Fibroblast of peridontal ligament (primary cell): ENCODE measurements around the gene SPOCK1.
"Not testable (repeated sequence)": the region's sequence is repeated elsewhere in the genome, so short reads cannot be mapped to it uniquely, and the experiment has no call there.

Experiments
- DNase-seq: peaks from one replicate; pipeline ENCODE4 v3.0.0-alpha.2; 2010; ENCODE audit errors: extremely low read depth

The SPOCK1 gene

DNA sequence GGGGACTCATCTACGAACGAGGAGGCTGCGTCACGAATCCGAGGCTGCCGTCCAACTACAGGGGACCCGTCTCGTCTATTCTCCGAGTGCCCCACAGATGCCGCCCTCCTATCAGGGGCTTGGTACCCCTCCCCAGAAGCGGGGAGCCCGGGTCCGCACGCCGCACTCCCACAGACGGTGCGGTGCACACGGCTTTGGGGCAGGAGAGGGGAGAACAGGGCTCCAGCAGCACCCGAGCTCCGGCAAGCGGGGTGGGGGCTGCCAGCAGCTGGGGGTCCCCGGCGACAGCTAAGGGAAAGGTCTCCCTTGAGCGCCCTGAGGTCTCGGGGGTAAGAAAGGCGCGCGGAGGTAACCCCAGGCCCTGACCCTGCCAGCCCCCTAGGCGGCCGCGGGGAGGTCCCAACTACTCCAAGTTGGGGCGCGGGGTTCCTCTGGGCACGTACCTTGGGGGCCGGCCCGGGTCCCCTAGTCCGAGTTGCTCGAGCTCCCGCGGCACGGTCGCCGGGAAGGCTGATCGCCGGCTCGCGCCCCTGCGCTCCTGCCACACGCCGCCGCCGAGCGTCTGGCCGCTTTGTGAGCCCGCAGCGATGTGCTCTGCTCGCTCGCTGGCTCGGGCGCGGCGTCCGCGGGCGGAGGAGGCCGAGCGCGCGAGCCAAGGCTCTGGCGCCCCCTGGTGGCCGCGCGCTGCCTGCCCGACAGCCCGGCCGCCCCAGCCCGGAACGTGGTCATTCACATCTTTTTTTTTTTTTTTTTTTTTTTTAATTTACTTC lies at the start of gene SPOCK1:
Gene SPOCK1, minus strand, starts transcription at position 591 of the 770 bp plus-strand sequence.
- DNase-seq, result peak; percentile 58

DNA sequence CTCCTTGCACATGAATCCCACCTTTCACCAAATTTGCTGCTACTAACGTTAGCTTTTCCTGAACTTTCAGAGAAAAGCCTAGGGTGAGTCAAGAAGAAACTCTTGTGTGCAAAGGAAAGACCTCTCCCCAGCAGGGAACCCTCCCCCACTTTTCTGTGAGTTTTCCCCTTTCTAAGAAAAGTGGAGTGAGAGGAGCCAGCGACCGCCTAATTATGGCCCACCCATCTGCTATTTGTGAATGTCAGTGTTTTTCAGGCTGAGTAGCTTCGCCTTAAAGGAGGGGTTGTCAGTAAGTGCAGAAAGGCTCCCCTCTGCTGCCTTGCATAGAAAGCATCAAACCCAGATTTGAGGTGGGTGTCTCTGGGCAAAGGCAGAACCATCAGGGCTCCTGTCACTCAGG lies 46.8 kb upstream of the SPOCK1 start:
- no peak for DNase-seq

DNA sequence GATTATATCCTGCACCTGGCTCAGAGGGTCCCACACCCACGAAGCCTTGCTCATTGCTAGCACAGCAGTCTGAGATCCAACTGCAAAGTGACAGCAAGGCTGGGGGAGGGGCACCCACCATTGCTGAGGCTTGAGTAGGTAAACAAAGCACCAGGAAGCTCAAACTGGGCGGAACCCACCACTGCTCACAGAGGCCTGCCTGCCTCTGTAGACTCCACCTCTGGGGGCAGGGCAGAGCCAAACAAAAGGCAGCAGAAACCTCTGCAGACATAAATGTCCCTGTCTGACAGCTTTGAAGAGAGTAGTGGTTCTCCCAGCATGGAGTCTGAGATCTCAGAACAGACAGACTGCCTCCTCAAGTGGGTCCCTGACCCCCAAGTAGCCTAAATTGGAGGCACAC lies 36.3 kb upstream of the SPOCK1 start:
- DNase-seq, result not testable (repeated sequence)

DNA sequence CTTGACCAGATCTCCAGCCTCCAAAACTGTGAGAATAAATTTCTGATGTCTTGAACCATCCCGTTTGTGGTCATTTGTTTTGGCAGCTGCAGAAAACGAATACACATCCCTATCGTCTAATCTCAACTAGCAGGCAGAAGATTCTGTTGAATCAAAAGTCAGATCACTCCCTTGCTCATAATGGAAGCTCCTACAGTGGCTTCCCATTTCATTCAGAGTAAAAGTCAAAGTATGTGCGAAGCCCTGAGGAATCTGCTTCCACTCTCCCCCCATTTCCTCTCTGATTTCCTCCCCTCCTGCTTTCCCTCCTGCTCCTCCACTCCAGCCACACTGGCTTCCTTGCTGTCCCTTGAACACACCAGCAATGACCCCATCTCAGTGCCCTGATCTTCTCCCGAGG lies 34.8 kb upstream of the SPOCK1 start:
- DNase-seq, result no peak

DNA sequence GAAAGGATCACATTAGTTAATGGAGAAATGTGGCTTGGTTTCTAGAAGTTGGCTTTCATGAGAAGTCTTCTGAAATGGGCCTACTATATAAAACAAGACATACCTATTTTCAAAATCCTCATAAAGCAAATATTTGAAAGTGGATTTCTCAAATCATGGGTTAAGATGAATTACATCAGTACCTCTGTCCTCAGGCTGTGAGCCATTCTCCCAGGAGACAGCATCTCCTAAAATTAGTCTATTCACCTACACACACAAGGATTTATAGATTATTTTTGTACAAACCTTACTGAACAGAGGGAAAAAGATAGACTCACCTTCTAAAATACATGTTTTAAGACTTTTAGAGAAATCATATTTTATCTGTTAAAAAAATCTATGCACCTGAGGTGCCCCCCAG lies 32.1 kb upstream of the SPOCK1 start:
- no peak for DNase-seq

DNA sequence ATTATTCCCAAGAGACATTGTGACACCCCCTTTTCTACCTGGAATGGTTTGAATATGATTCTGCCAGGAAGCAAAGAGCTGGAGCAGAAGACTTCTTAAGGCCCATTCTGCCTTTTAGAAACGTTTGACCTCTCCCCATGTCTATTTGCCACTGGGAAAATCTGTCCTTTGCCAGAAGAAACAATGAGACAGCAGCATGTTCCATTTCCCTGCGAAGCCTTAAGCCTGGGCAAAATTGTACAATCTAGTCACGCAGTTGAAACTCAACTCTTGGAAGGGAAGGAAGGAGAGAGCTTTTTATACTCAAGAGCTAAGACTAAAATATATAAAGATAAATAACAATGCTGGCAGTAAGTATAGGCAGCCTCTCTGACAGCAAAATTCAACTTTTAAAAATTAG lies 22.1 kb upstream of the SPOCK1 start:
- no peak for DNase-seq

DNA sequence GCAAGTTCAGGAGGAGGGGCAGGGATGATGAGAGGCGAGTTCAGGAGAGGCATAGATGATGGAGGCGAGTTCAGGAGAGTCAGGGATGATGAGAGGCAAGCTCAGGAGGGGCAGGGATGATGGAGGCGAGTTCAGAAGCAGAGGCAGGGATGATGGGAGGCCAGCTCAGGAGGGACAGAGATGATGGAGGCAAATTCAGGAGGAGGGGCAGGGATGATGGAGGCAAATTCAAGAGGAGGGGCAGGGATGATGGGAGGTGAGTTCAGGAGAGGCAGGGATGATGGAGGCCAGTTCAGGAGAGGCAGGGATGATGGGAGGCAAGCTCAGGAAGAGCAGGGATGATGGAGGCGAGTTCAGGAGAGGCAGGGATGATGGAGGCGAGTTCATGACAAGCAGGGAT lies 17.8 kb upstream of the SPOCK1 start:
- no peak for DNase-seq

DNA sequence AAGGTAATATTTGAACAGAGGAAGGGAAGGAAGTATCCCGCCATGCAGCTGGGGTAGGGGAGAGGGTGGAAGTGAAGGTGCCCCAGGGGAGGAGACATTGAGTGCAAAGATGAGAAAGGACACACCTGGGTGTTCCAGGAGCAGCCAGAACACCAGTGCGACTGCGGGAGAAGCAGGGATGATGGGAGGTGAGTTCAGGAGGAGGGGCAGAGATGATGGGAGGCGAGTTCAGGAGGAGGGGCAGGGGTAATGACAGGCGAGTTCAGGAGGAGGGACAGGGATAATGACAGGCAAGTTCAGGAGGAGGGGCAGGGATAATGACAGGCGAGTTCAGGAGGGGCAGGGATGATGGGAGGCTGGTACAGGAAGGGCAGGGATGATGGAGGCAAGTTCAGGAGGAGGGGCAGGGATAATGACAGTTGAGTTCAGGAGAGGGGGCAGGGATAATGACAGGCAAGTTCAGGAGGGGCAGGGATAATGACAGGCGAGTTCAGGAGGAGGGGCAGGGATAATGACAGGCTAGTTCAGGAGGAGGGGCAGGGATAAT lies 17.2 kb upstream of the SPOCK1 start:
- no peak for DNase-seq

DNA sequence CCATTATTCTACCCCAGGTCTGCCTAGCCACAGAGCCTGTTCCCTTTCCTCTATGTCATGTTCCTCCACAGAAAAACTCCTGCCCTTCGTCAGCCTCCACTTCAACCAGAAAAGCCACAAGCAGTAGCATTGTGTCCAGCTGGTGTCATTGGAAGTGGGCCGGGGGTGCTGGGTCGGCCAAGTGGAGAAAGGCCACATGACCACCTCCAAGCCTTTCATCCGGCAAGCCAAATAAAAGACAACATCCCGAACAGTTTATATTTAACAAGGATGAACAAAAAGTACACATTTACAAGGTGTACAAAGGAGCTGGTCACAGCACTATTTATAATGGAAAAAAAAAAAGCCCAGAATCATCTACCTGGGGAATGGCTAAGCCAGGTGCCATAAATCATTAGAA lies 16.1 kb upstream of the SPOCK1 start:
- no peak for DNase-seq

DNA sequence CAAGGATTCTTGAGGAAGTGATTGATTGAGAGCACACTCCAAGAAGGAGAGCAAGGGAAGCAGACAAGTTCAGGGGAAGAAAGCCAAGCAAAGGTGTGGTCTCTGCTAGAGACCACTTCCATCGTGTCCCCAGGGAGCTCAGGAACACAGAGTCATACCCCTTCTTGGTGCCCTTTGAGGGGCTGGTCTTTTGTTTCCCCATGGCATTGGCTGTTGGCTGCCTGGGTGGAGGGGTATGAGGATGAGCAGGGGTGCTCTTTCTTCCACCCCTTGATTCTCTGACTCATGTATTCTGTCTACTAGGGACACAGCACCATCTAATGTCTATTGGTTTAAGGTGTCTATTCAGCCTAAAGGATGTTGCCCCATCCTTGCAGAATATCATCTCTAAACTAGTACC lies 11.5 kb upstream of the SPOCK1 start:
- DNase-seq, result no peak

DNA sequence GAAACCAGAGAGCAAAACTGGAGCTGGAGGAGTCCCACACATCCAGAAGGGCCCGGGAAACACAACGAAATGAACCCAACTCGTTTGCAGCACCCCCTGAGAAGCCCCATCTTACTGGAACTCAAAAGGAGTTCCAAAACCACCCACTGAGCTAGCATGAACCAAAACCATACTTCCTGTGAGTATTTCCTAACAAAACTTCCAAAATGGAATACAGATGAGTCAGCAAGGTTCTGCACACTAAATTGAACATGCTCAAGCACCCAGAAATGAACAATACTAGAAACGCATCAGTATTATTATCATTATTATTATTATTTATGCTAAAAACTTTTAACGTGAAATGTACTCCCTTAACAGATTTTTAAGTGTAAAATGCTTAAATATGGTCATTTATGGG lies 8.0 kb upstream of the SPOCK1 start:
- DNase-seq, result no peak

DNA sequence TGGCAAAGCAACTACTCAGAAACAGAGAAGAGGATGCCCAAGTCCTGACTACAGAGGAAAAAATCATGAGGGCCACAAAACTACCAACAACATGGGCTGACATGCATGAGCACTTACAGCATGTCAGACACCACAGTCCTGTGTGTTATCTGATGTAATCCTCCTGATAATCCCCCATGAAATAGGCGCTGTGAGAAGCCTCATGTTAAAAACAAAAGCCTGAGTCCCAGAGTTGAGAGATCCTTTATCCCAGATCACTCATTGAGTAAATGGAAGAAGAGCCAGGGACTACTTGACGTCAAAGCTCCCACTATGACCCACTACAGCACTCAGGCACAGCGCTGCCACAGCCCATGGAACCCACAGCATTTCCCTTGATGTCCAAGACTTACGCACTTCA lies 7.2 kb upstream of the SPOCK1 start:
- DNase-seq, result no peak

DNA sequence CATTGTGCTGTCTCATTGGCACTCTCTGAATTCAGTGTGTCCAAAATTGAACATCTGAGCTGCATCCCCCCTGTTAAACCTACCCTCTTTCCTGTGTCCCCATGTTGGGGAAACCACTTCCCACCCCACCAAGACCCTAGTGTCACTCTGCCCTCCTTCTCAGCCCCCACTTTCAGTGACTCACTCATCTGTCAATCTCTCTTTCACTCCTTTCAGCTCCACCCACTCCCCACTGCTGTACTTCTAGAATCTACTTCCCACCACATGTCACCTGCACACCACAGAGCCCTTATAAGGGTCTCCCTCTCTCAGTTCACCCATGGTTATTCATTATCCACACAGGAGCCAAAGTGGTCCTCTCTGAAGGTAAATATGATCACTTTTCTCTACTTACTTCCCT lies 5.8 kb upstream of the SPOCK1 start:
- DNase-seq, result no peak

DNA sequence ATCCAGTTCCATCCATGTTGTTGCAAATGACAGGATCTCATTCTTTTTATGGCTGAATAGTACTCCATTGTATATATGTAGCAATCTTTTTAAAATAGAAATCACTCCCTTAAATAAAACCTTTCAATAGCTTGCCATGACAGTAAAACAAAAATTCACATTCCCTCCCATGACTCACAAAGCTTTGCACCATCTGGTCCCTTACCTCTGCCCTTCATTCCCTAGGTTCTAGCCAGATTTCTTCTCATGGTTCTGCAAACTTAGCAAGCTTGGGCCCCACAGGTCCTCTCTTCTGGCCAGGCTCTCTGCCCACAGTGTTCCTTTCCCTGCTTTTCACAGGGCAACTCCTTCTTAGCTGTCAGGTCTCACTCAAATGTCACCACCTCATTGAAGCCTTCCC lies 4.3 kb upstream of the SPOCK1 start:
- no peak for DNase-seq

DNA sequence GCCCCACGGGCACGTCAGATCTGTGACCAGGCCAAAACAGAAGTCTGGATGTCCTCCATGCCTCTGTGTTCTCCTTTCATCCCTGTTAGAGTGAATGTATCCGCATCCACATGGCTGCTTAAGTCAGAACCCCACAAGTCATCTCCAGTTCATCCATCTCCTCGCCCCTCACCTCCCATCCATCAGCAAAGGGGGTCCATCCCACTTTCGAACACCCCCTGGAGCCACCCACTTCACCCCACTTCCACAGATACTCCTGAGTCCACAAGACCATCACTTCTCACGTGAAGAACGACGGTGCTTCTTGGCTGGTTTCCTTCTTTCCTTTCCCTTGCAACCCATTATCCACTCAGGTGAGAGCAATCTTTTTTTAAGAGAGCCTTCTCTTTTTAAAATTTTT lies 3.5 kb upstream of the SPOCK1 start:
- no peak for DNase-seq

DNA sequence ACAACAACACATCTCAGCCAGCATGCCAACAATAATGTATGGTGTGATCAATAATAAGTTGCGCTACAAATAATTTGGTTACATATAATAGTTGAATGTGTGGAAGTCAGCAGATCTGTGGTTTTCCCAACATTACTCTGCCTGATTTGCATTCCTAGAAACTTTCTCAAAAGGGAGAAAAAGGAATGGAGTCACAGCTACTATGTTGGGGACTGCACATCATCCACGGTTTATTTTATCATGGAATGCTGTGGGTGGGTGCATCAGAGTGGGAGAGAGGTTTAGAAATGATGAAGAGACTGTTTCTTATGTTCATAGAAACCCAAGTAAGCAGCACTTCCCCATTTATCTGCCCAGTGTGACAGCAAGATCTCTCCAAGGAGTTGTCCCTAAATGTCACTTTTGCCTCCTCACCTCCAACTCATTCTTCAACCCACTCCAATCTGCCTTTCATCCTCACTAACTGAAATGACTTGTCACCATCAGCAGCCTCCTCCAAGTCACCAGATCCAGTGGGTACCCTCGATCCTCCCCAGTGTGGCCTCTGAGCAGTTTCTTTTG lies 2.8 kb upstream of the SPOCK1 start:
- no peak for DNase-seq

DNA sequence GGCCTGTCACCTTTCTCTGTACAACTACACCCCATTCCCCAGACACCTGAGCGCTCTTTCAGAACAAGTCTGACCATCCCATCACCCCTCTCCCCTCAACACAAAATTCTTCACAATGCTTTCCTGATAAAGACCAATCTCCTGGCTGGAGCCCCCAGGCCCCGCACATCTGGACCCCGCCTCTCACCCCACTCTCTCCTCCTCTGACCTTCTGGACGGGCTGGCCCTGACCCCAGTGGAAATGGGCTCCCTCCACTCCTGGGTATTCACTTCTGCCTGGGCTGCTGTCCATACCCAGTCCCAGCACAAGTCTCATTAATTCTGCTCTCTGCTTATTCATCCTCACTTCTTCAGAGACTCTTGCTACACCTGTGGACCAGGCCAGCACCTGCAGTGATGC lies 2.1 kb upstream of the SPOCK1 start:
- no peak for DNase-seq

DNA sequence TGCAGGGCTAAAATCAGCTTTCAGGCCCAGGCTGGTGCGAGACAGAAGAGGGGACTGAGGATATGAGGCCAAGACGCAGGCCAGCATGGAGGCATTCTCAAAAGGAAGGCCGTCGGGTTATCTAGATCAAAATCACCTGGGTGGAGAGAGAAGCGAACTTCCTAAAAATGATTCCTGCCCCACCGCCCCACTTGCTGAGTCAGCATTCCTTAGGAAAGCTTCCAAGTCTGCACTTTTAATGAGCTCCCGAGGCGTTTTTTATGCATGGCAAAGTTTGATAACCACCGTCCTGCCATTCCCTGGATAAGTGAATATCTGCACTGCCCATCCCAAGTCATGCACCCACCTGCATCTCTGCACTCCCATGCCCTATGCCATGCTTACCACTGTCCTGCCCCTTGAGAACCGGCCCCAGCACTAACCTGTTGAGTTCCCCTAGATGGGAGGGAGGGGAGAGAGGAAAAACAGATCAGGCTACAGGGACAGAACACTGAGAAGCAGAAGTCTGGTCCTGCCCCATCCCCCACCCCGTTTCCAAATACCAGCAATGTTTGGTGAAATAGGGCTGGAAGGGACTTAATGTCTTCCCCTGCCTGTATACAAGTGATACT lies 1.6 kb upstream of the SPOCK1 start:
- DNase-seq, result no peak

DNA sequence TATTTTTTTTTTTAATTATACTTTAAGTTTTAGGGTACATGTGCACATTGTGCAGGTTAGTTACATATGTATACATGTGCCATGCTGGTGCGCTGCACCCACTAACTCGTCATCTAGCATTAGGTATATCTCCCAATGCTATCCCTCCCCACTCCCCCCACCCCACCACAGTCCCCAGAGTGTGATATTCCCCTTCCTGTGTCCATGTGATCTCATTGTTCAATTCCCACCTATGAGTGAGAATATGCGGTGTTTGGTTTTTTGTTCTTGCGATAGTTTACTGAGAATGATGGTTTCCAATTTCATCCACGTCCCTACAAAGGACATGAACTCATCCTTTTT lies 351 bp upstream of the SPOCK1 start:
- DNase-seq, result not testable (repeated sequence)

DNA sequence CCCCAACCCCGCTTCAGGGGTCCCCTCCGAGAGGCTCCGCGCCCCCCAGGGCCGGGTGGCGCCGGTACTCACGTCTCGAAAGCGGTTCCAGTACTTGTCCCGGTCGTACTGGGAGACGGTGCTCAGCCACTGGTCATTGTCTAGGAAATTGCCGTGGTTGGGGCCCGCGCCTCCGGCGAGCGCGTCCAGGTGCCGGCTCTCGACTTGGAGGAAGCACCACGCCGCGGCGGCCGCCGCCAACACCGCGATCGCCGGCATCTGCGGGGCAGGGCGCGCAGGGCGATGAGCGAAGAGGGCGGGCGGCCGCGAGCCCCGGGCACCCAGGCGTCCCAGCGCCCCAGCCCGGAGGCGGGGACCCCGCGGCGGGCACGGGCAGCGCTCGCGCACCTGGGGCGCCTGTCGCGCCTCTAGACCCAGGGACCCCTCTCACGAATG lies 808 bp downstream of the SPOCK1 start:
- no peak for DNase-seq

DNA sequence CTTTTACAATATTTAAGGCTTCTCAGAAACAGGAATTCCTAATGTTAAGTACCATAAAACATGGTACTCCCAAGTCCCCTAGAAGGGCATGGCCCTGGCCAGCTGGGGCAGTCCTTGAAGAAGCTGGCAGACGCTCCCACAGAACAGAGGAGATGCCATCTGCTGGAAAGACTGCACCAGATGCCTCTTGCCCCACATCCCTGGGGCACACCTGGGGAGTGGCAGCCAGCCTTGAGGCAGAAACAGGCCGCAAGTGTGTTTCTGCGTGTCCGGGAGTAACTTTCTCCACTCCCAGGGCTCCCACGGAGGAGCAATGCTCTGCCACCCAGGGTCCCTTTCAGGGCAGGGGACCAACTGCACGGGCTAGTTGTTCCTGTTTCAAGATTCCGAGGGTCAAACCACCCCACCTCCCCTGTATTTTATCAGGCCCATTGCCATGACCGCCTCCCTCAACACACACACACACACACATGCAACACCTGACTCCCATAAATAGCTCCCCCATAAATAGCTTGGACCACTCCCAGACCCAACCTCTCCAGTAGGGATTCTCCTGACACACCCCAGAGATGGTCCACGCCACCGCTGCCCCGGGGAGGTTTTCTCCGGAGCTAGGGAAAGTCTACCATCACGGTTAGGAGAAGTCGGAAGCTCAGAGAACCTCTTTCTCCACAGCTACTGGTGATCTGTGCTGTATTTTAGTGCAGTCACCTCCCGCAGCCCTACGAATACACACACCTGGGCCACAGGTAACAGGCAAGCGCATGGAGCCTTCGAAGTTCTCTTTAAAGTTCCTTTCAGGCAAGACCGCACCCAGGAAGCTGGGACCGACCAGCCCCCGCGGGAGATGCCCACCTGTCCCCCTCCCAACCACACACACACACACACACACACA lies 1.5 kb downstream of the SPOCK1 start:
- no peak for DNase-seq

DNA sequence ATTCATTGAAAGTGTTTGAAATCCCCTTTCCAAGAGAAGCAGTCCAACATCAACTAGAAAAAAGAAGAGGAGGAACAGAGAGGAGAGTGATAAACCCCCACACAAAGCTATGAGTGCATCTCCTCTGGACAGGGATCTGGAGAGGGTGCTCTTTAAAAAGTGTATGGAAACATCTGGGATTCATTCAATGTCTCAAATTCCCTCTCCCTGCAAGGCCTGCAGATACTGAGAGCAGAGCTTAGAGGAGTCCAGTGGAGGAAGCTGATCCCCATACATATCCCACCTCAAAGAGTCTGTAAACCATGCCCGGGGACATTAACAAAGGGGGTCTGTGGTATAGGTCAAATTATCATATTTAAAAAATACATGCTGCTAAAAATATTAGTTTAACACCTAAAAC lies 2.2 kb downstream of the SPOCK1 start:
- peak; percentile 58 for DNase-seq
